Stimulated activated CD4-positive, alpha-beta T cell treated with anti-CD3 and anti-CD28 coated beads, Interleukin-4, amount 100 ng/mL, for 1 hour (primary cell): ENCODE data around the gene PLXNC1.
"Not testable (repeated sequence)": the region's sequence is repeated elsewhere in the genome, so short reads cannot be mapped to it uniquely, and the experiment has no call there.

ENCODE experiments used
- DNase-seq: peaks from one replicate; pipeline ENCODE4 v3.0.0-alpha.2; 2020

The PLXNC1 gene

GRCh38 chr12:94308612-94309011 lies 160.2 kb downstream of the PLXNC1 start:
- no peak for DNase-seq

GRCh38 chr12:94309373-94309772 lies 161.0 kb downstream of the PLXNC1 start:
- no peak for DNase-seq

GRCh38 chr12:94312378-94312777 lies 164.0 kb downstream of the PLXNC1 start:
- no peak for DNase-seq

- DNase-seq: not testable (repeated sequence)
Measured at GRCh38 chr12:94316600-94316999, 168.2 kb downstream of the PLXNC1 start.

- no peak for DNase-seq
Measured at GRCh38 chr12:94318181-94318580, 169.8 kb downstream of the PLXNC1 start.

GRCh38 chr12:94320109-94320508 lies 171.7 kb downstream of the PLXNC1 start:
- DNase-seq: no peak

- DNase-seq: no peak
Measured at GRCh38 chr12:94322346-94322745, 174.0 kb downstream of the PLXNC1 start.

GRCh38 chr12:94326234-94326633 lies 177.9 kb downstream of the PLXNC1 start:
- DNase-seq: no peak

GRCh38 chr12:94326727-94327126 lies 178.3 kb downstream of the PLXNC1 start:
- DNase-seq: no peak

GRCh38 chr12:94327809-94328208 lies 179.4 kb downstream of the PLXNC1 start:
- no peak for DNase-seq

GRCh38 chr12:94329366-94329765 lies 181.0 kb downstream of the PLXNC1 start:
- no peak for DNase-seq

GRCh38 chr12:94333396-94333795 lies 185.0 kb downstream of the PLXNC1 start:
- DNase-seq: no peak

GRCh38 chr12:94336211-94336925 lies 188.0 kb downstream of the PLXNC1 start:
- DNase-seq: no peak

- no peak for DNase-seq
Measured at GRCh38 chr12:94338006-94338794, 189.8 kb downstream of the PLXNC1 start.

- no peak for DNase-seq
Measured at GRCh38 chr12:94340573-94340972, 192.2 kb downstream of the PLXNC1 start.

GRCh38 chr12:94353130-94353529 lies 204.8 kb downstream of the PLXNC1 start:
- no peak for DNase-seq
